GOT3 (cell line): ENCODE data around the gene GZMM.

ENCODE experiments used
- DNase-seq: peaks from one replicate; lab custom pipeline; 2025; ENCODE audit warnings: mixed read lengths; lab: John Stamatoyannopoulos, UW

GZMM gene

GRCh38 chr19:597406-598315, 53.8 kb downstream of the GZMM start:
- DNase-seq, result no peak
